UCSD-AML1 (cell line): ENCODE data around the gene TPK1.
"Not testable (repeated sequence)": the region's sequence is repeated elsewhere in the genome, so short reads cannot be mapped to it uniquely, and the experiment has no call there.

ENCODE experiments used
- DNase-seq: peaks from one replicate; lab custom pipeline; 2025; ENCODE audit not compliant: unreplicated experiment; lab: John Stamatoyannopoulos, UW

Gene TPK1

DNA sequence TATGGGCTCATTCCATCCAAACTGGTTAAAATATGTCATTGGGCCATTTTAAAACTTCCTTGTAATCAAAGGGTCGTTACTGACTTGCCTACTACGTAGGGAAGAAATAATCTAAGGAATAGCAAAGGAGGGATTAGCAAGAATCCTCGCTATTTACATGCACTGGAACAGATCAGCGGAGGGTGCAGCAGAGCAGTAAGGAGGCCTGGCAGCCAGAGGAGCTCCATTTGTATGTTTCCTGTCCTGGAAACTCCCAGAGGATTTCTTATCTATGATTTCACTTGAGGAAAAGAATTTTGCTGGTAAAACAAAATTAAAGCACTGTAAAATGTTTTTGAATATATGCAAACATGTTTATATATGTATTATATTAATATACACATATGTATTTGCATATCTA lies 107.3 kb downstream of the TPK1 start:
- DNase-seq = no peak

DNA sequence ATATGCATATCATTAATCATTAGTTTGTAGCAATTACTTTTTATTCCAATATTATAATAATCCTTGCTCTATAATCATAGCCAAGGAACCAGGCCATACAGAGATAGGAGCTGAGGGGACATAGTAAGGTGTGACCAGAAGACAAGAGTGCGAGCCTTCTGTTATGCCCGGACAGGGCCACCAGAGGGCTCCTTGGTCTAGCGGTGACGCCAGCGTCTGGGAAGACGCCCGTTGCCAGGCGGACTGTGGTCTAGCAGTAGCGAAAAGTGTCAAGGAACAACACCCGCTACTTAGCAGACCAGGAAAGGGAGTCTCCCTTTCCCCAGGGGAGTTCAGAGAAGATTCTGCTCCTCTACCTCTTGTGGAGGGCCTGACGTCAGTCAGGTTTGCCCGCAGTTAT lies 109.0 kb downstream of the TPK1 start:
- not testable (repeated sequence) for DNase-seq

DNA sequence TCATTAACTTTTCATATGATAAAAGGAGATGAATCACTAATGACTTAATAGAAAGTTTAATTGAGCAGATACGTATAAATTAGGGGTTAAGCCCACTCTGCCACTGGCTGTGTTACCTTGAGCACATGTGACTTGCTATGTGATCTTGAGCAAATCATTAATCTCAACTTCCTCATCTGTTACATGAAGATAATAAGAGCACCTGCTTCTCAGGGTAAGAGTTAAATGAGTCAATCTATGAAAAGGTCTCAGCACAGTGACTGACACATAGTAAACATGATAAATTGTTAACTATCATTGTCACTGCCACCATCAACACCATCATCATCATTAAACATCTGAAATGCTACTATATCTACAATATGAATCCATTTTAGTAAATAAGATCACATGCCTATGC lies 110.8 kb downstream of the TPK1 start:
- DNase-seq = no peak

DNA sequence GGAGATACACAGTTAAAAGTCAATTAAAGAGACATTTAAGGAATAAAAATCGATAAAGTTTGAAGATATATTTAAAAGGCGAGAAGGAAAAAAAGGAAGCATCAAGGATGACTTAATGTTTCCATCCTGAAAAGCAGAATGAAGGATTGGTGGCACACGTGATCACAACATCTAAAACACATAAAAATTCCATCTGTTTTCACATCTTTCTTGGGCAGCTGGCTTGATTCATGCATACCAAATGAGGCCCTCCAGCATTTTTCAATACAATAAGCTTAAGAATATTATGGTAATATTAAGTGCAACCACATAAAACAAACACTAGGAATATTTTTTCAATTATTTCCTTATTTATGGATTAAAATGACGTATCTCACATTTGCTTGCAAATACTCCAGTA lies 112.6 kb downstream of the TPK1 start:
- DNase-seq = no peak

DNA sequence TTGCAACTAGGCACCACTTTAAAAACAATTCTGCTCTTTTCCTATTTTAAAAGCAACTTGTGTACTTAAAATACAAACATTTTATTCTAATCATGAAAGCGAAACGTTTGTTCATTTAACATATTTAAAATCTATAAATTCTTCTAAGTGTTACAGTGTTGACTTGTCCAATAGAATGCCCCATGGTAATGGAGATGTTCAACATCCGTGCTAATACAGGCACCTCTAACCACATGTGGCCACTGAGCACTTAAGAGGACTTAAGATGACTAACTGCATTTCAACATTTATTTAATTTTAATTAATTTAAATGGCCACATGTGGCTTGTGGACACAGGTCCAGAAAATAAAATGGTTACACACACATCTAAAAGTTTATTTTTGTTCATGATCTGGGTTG lies 115.1 kb downstream of the TPK1 start:
- DNase-seq = no peak

DNA sequence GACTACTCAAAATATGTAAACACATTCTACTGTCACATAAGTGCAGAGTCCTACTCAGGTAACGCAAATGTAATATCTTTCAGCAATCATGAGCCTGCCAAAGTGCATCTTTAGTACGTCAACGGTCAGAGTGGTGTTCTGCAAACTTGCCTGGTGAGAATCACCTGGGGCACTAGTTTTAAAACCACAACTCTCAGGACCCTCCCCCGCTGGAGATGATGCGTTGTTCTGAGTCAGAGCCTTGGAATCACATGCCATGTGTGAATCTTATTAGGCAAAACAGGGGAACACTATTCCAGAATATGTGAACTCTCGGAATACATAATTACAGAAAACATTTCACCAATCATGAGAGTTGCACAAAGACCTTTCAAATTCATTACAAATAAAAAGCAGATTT lies 115.7 kb downstream of the TPK1 start:
- DNase-seq = no peak

DNA sequence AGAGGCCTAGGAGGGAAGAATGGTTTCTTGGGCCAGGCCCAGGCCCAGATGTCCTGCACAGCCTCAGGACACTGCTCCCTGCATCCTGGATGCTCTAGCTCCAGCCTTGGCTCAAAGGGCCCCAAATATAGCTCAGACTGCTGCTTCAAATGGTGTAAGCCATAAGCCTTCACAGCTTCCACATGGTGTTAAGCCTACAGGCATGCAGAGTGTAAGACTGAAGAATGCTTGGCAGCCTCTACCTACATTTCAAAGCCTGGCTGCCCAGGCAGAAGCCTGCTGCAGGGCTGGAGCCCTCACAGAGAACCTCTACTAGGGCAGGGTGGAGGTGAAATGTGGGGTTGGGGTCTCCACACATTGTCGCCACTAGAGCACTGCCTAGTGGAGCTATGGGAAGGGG lies 118.1 kb downstream of the TPK1 start:
- DNase-seq = no peak

DNA sequence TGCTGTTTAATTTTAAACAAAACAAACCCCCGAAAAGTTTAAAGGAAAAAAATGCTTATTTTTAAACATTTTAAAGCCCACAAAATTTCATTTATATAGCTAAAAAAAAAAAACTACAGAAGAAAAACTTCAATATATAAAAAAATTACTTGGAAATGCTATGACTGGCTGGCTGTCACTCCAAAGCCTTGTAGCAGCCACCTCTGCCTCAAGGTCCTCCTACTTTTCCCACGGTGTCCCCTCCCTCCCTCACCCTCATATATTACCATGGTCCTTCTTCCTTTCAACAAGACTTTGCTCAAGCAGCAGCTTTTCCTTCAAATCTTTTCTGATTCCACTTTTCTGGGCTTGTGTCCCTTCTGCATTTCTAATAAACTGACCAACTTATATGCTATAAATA lies 122.0 kb downstream of the TPK1 start:
- no peak for DNase-seq

DNA sequence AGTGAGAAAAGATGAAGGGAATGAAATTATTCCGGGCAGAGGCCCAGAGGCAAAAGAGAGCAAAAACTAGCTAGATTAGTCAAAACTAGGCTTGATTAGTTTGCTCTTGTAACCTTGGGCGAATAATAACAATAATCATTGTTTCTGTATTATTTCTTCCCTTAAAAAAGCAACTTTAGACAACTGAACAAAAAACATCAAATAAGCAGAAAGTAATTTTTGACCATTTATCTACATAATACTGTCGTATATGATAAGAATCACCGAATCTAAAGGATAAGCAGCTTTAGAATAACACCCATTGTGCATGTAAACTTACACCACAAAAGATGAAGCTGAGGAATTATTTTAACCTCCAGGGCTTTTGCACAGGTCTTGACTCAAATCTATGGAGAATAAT lies 125.1 kb downstream of the TPK1 start:
- no peak for DNase-seq

DNA sequence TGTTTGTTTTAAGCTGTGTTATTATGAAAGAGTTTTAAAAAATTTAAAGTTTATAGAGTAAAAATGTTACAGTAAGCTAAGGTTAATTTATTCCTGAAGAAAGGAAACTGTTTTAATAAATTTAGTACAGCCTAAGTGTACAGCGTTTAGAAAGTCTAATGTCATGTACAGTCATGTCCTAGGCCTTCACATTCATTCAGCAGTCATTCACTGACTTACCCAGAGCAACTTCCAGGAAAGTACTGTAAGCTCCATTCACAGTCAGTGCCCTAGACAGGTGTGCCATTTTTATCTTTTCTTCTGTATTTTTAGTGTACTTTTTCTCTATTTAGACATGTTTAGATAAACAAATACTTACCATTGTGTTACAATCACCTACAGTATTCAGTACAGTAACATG lies 126.8 kb downstream of the TPK1 start:
- no peak for DNase-seq

DNA sequence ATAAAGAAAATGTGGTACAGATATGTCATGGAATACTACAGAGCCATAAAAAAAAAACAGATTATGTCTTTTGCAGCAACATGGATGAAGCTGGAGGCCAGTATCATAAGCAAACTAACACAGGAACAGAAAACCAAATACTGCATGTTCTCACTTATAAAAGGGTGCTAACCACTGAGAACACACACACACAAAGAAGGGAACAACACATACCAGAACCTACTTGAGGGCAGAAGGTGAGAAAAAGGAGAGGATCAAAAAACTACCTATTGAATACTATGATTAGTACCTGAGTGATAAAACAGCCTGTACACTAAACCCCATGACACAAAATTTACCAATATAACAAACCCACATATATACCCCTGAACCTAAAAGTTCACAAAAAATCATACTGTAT lies 144.6 kb downstream of the TPK1 start:
- DNase-seq = no peak

DNA sequence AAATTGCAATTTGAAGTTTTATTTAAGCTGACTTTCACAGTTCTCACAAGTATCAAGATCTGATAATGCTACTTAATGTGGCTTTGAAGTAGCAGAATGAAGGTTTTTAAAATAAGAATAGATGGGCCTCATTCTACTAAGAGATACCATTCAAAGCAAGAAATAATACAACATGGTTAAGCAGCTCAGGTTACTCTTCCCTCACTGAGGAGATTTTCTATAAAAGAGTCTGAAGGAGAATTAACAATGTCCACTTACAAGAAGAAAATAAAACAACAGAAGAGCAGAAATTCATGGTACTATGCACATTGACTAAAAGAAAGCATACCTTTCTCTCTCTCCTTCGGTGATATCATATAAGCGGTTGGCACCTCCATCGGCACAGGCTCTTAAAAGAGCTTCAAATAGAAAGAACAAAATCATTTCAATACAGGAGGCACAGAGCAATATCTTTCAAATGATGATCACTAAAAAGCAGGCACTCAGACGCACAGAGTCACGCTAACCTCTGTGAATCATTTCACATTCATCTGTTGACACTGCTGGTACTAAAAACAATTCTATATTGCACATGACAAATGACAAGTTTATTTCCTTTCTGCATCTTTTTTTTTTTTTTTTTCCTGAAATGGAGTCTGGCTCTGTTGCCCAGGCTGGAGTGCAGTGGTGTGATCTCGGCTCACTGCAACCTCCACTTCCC lies 153.1 kb downstream of the TPK1 start:
- DNase-seq = no peak

DNA sequence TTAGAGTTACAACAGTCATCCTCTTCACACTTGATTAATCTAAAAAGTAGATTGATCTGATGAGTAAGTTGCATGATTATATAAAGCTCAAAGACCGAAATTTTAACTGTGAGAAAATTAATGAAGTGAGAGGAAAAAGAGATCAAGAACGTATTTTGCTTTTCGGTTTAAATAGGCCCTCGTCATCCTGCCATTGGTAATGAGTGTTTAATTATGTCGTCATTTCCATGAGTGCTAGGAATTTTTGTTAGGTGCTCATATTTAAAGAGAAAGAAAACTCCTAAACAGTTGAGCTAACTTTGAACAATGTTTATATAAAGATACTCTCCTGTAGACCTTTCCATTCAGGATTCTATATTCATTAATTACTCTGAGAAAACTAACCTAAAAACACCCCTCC lies 159.4 kb downstream of the TPK1 start:
- DNase-seq = no peak

DNA sequence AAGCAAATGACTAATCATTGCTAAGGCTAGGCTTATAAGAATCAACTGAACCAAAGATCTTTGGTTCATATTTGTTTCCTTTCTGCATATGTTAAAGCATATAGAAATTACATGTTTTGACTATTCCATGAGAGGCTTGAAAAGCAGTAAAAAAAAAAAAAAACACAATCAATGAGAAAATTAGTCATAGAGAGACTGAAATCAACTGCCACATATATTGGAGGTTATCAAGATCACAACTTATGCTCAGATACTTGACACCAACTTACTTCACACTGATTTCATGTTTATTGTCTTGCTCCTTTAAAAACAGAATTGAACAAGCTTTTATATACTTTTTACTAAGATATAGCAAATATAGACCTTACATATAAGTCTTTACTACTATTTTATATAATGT lies 161.3 kb downstream of the TPK1 start:
- DNase-seq = no peak

DNA sequence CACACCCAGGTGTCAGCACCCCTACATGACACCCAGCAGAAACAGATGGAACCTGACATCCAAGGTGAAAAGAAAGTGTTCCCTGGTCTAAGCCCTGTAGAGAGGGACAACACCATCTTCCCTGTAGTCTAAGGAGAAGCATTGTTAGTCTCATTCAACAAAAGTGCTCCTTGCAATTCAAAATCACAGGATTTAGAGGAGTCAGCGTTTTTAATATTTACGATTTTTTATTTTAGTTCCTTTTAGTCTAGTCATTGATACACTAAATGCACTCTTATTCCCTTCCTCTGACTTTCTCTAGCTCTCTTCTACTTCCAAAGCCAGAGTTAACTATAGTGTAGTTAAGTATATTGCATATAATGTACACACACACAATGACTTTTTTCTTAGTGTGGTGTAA lies 163.0 kb downstream of the TPK1 start:
- DNase-seq = no peak

DNA sequence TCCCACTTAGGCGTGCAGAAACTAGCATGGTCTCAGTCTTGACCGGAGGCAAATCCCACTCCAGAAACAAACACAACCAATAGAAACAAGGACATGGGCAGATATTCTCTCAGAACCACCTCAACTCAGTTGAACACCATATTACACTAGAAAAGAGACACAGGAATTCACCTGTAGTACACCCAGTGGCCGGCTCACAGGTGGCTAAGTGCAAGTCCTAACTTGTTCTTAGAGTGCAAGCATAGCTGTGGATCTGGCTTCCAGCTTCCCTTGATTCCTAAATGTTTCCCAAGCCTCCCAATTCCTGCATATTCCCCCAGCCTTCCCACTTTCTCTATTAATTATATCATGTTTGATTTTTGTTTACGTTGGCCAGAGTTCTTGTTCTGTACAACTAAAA lies 164.4 kb downstream of the TPK1 start:
- no peak for DNase-seq

DNA sequence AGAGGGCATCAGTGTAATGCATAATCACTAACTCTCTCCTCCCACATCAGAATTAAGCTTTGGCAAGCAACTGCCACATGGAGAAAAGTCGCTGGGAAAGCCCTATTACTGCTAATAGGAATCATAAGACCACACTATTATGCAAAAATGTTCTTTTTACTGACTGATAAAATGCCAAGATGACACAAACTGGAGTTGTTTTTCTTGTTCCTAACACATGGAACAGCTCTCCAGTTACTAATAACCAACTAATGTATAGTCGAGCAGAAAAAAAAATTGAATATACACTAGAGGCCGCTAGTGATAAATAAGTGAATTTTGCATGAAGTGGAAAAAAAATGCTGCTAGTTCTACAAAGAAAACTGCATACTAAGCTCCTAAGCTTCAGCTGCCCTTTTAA lies 165.6 kb downstream of the TPK1 start:
- no peak for DNase-seq

DNA sequence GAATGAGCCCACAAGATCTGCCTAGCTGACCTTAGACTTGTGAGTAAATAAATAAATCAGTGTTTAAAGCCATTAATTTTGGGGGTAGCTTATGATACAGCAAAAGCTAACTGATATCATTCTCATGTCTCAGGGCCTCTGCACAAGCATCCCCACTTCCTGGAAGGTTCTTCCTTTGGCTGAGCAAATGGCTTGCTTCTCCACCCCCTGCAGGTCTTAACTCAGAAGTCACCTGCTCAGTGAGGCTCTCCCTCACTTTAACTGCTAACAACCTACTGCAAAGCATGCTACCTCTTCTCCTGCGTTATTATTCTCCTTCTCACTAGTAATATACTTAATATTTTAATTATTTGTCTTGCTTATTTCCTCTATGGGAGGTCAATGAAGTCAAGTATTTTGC lies 167.3 kb downstream of the TPK1 start:
- no peak for DNase-seq

DNA sequence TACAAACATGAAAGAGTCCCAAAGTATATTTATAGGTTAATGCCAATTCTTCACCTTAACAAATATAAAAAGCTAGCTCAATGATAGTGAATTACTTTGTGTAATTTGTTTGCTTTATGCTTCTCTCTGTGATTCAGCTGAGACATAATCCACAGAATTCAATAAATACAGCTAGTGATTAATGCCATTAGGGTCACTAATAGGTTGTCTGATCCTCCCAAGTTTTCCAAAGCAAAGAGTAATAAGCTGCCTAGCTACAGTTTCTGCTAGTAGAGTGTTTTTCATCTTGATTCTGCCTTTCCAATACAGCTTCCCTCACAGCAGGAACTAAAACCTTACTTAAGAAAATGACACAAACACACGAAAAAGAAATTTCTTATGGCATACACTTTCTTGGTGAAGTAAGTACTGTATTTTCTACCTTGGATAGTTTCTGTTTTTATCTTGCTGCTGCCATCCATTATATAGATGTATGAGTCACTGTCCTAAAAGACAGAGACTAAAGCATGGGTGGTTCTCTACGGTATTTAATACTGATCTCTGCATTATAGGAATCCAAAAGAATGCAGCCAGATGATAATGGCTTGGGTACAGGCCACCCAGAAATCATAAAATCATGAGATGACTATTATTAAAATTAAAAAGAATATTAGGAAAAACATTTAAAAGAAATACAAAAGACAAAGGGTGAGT lies 170.0 kb downstream of the TPK1 start:
- DNase-seq = no peak

DNA sequence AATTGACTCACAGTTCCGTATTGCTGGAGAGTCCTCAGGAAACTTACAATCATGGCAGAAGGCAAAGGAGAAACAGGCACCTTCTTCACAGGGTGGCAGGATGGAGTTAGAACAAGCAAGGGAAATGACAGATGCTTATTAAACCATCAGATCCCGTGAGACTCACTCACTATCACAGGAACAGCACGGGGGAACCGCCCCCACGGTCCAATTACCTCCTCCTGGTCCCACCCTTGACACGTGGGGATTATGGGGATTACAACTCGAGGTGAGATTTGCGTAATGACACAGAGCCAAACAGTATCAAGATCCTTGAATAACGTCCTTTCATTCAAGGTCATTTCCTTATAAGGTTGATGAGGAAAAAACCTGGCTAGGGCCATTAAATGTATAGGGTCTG lies 176.6 kb downstream of the TPK1 start:
- no peak for DNase-seq

DNA sequence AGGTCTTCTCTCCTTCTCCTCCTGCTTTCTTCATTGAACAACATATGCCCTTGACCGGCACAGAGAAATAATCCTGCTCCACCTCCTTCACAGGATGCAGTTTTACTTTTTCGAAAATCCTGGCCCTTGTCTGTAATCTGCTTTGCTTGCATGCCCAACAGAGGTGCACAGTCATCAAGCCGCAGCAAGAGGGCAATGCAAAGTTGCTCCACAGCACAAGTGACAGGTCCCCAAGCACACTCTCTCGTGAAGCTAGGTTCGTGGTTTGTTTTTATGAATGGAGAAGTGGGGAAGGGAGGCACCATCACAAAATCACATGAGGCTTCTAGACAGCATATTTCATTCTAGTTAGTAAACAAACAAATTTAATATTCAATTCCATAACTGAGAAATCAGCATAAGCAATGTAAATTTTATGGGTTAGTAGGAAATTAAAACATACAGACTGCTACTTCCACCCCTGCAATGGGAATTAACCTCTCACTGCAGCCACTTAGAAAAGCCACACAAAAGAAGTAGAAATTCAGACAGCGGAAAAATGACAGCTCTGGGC lies 178.8 kb downstream of the TPK1 start:
- DNase-seq = no peak

DNA sequence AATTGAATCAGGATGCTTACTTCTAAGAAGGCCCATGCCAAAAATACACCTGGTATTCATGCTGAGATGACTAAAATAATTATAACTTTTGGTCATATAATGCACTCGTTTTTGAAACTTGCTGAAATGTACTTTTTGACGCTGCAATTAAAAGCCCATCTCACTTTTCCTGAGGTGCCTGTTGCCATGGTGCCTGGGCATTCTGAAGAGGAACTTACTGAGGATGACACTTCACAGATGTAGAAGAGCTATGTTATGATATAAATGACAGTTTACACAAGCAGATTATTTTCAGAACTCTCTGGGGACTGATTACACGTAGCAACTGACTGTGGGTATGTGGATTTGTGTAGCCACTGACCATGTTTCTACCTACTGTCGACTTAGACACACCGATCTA lies 182.4 kb downstream of the TPK1 start:
- DNase-seq = no peak

DNA sequence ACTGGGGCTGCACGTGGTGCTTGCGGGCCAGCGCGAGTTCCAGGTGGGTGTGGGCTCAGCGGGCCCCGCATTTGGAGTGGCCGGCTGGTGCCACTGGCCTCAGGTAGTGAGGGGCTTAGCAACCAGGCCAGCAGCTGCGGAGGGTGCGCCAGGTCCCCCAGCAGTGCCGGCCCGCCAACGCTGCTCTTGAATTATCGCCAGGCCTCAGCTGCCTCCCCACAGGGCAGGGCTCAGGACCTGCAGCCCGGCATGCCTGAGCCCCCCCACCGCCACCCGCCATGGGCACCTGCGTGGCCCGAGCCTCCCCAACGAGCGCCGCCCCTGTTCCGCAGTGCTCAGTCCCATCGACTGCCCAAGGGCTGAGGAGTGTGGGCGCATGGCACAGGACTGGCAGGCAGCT lies 185.4 kb downstream of the TPK1 start:
- DNase-seq = no peak
